Erythroblast (primary cell): ENCODE measurements around the gene PLXNA1.

ENCODE experiments used
- GATA1 ChIP-seq: IDR thresholded peaks from 2 replicates; pipeline ENCODE4 v1.6.1; 2011; ENCODE audit warnings: low read depth, mild to moderate bottlenecking, control low read depth, low read length, moderate library complexity
- POLR2A ChIP-seq: IDR thresholded peaks from 2 replicates; pipeline ENCODE4 v1.6.1; 2011; ENCODE audit warnings: mild to moderate bottlenecking, low read length

DNA sequence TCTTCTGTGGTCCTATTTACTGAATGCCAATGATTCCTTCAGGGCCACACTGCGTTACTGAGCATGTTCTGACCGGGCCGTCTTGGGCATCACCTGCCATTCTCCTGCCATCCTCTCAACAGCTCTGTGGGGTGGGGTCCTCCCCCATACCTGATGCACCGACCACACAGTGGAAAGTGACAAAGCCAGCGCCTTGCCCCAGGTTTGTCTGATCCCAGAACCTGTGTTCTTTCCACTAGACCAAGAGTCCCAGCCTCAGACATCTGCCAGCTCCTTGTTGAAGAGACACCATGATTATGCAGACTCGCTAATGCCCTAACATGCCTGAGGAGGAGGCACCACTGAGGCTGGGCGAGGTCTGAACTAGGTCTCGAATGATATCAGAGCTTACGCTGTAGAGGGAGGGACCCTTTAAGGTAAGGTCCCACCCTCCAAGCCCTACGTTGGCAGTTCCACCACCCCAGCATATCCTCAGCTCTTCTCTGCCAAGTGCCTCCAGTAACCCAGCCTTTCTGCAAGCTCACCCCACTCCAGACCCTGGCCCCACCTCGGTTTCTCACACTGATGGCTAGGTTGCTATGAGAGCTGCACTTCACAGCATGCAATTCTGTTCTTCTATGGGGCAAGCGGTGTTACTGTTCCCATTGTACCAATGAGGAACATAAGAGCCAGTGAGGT lies 29.8 kb upstream of the PLXNA1 start:
- TF ChIP-seq POLR2A (no peak), GATA1 (no peak)
